K562 (cell line): ENCODE results near the gene LRRC30. TPM values are rescaled to one million over a fixed set of nuclear protein-coding genes. Genes with fewer than 3 reads are reported as not detected.
A peak's percentile ranks its signal among the peaks of the same experiment; 100 is the strongest.

Experiments used
- ATAC-seq: fragments of 200-7000 bp; cut with Tn5 transposase; 3 replicates; pipeline ENCODE4 v1.9.1; 2020; ENCODE audit warnings: moderate library complexity
- BruUV-seq: library from RNA; stranded (reverse); fragments of 400-500 nt; replicated peaks from 2 replicates; lab custom pipeline; 2021; lab: Mats Ljungman, UMichigan
- CTCF ChIA-PET: fragments of 300-600 bp; formaldehyde crosslinking; extraction: SDS; loops from one replicate; lab custom pipeline; 2021; ENCODE audit warnings: low intra/inter-chr PET ratio; lab: Yijun Ruan, JAX
- POLR2A ChIA-PET: fragments of 300-600, 350-650 bp; sonication (Branson Sonifier 250); formaldehyde crosslinking; extraction: SDS; loops from one replicate; lab custom pipeline; 2021; ENCODE audit warnings: antibody characterized with exemption, inconsistent platforms; lab: Yijun Ruan, JAX
- DNase-seq, 4 experiments: peaks; one replicate each; pipeline versions ENCODE4 v3.0.0 to v3.0.0-alpha.2; 2011 to 2018; ENCODE audit warnings: low spot score in 3 of 4, mixed read lengths in 3 of 4; ENCODE audit errors: extremely low read depth in 1 of 4
- FAIRE-seq: peaks from 2 replicates; lab custom pipeline; 2011; peaks lifted over from hg19 to GRCh38; lab: Jason Lieb, UNC
- H2AFZ ChIP-seq: 2 replicates; pipeline ENCODE4 v1.6.0; 2011; ENCODE audit warnings: low read depth, low read length, control low read depth, inconsistent platforms
- H3K27ac ChIP-seq: fragments of 200-600 bp; 3 replicates; pipeline ENCODE4 v1.8.0; 2011; ENCODE audit warnings: low read depth, mild to moderate bottlenecking, control low read depth, inconsistent platforms, low read length, moderate library complexity, mixed read lengths; ENCODE audit errors: extremely low read depth
- H3K27me3 ChIP-seq, 2 experiments: fragments of 300-600 bp in 1 of 2; 2 replicates in 1 of 2; 3 replicates in 1 of 2; pipeline versions ENCODE4 v1.6.0 to v1.8.0; 2011; ENCODE audit warnings: inconsistent platforms in 2 of 2, low read length in 2 of 2, mild to moderate bottlenecking in 1 of 2, mixed read lengths in 1 of 2, moderate library complexity in 1 of 2; ENCODE audit not compliant: control insufficient read depth in 2 of 2, insufficient read depth in 2 of 2
- H3K36me3 ChIP-seq: fragments of 300-600 bp; 3 replicates; pipeline ENCODE4 v1.8.0; 2011; ENCODE audit warnings: mild to moderate bottlenecking, low read length, inconsistent platforms; ENCODE audit not compliant: control insufficient read depth, insufficient read depth
- H3K4me1 ChIP-seq, 2 experiments: fragments of 200-600 bp in 1 of 2; replicated peaks in 1 of 2; 2 replicates in 1 of 2; 3 replicates in 1 of 2; pipeline versions ENCODE4 v1.5.1 to v1.8.0; 2011; ENCODE audit warnings: inconsistent platforms in 2 of 2, low read length in 2 of 2, mild to moderate bottlenecking in 1 of 2, mixed read lengths in 1 of 2, moderate library complexity in 1 of 2; ENCODE audit not compliant: control insufficient read depth in 2 of 2, insufficient read depth in 2 of 2
- H3K4me2 ChIP-seq: 2 replicates; pipeline ENCODE4 v1.6.1; 2011; ENCODE audit warnings: low read length, control low read depth, inconsistent platforms, mixed read lengths; ENCODE audit not compliant: insufficient read depth
- H3K4me3 ChIP-seq: fragments of 200-600 bp; sonication (generic), shearing (Covaris generic); 2 replicates; pipeline ENCODE4 v1.5.1; 2016; ENCODE audit warnings: control low read depth, inconsistent platforms
- H3K79me2 ChIP-seq: fragments of 200-600 bp; 3 replicates; pipeline ENCODE4 v1.8.0; 2011; ENCODE audit warnings: low read length, inconsistent platforms; ENCODE audit not compliant: control insufficient read depth, insufficient read depth
- H3K9ac ChIP-seq, 2 experiments: 2 replicates each; pipeline versions ENCODE4 v1.6.0 to v1.6.1; 2011; ENCODE audit warnings: low read depth in 2 of 2, low read length in 2 of 2, control low read depth in 1 of 2, inconsistent platforms in 1 of 2, mild to moderate bottlenecking in 1 of 2, mixed read lengths in 1 of 2; ENCODE audit not compliant: insufficient read depth in 1 of 2
- H3K9me1 ChIP-seq: one replicate; pipeline ENCODE4 v1.6.0; 2011; ENCODE audit warnings: inconsistent platforms, mild to moderate bottlenecking, low read length, moderate library complexity; ENCODE audit not compliant: control insufficient read depth, insufficient read depth
- H3K9me3 ChIP-seq: replicated peaks from 2 replicates; pipeline ENCODE4 v1.5.1; 2011; ENCODE audit warnings: low read depth, low read length, inconsistent platforms; ENCODE audit not compliant: control insufficient read depth, insufficient read depth
- H4K20me1 ChIP-seq: replicated peaks from 2 replicates; pipeline ENCODE4 v1.6.1; 2011; ENCODE audit warnings: low read length, inconsistent platforms, mixed read lengths; ENCODE audit not compliant: control insufficient read depth, insufficient read depth
- ATF6 ChIP-seq: sonication (generic); formaldehyde crosslinking; IDR thresholded peaks from 2 replicates; pipeline ENCODE4 v1.4.0; 2020; ENCODE audit warnings: mild to moderate bottlenecking, missing genetic modification reagents
- C11orf30 ChIP-seq: fragments of 450-650 bp; IDR thresholded peaks from 2 replicates; pipeline ENCODE4 v1.6.1; 2016; ENCODE audit warnings: low read depth, mild to moderate bottlenecking
- CBX1 ChIP-seq: sonication (generic); IDR thresholded peaks from 2 replicates; pipeline ENCODE4 v1.6.1; 2016; ENCODE audit warnings: antibody characterized with exemption, low read depth, mild to moderate bottlenecking
- CEBPG ChIP-seq, 3 experiments: fragments of 200-800 bp in 1 of 3; sonication (Bioruptor generic) in 1 of 3; sonication (generic) in 1 of 3; formaldehyde crosslinking in 1 of 3; IDR thresholded peaks in 2 of 3; conservative IDR thresholded peaks in 1 of 3; 2 replicates each; pipeline versions ENCODE4 v1.6.1 to v1.8.0; 2016 to 2022; ENCODE audit warnings: missing compliant biosample characterization in 2 of 3, missing genetic modification characterization in 2 of 3, mild to moderate bottlenecking in 1 of 3, missing genetic modification reagents in 1 of 3
- CREB3 ChIP-seq: fragments of 450-650 bp; conservative IDR thresholded peaks from 2 replicates; pipeline ENCODE4 v1.6.1; 2016; ENCODE audit warnings: missing genetic modification characterization, low read depth, mild to moderate bottlenecking, missing compliant biosample characterization, moderate library complexity
- GTF2F1 ChIP-seq: IDR thresholded peaks from 2 replicates; pipeline ENCODE4 v1.6.1; 2011; ENCODE audit warnings: low read depth, low read length, improper control_type of control experiment
- ILK ChIP-seq: fragments of 450-650 bp; IDR thresholded peaks from 2 replicates; pipeline ENCODE4 v1.6.1; 2016; ENCODE audit warnings: missing genetic modification characterization, low read depth, mild to moderate bottlenecking, missing compliant biosample characterization, moderate library complexity, borderline replicate concordance
- MCM5 ChIP-seq: fragments of 450-650 bp; IDR thresholded peaks from 2 replicates; pipeline ENCODE4 v1.6.1; 2016; ENCODE audit warnings: low read depth
- MEIS2 ChIP-seq: fragments of 450-650 bp; IDR thresholded peaks from 2 replicates; pipeline ENCODE4 v1.6.1; 2014; ENCODE audit warnings: mild to moderate bottlenecking; ENCODE audit not compliant: partially characterized antibody
- MIER1 ChIP-seq: fragments of 450-650 bp; IDR thresholded peaks from 2 replicates; pipeline ENCODE4 v1.6.1; 2016; ENCODE audit warnings: antibody characterized with exemption, mild to moderate bottlenecking, low read depth
- NKRF ChIP-seq: fragments of 450-650 bp; IDR thresholded peaks from 2 replicates; pipeline ENCODE4 v1.6.1; 2016; ENCODE audit warnings: borderline replicate concordance
- RFX1 ChIP-seq: fragments of 450-650 bp; IDR thresholded peaks from 2 replicates; pipeline ENCODE4 v1.6.1; 2016; ENCODE audit warnings: mild to moderate bottlenecking, moderate library complexity
- SRSF1 ChIP-seq: fragments of 200-400 bp; formaldehyde crosslinking; IDR thresholded peaks from 2 replicates; pipeline ENCODE4 v1.6.1; 2017; ENCODE audit warnings: mild to moderate bottlenecking, low read depth, low read length, moderate library complexity
- THRB ChIP-seq: fragments of 450-650 bp; formaldehyde crosslinking; conservative IDR thresholded peaks from 2 replicates; pipeline ENCODE4 v1.4.0; 2022; ENCODE audit warnings: mild to moderate bottlenecking, missing genetic modification characterization
- ZNF316 ChIP-seq: fragments of 450-650 bp; IDR thresholded peaks from 2 replicates; pipeline ENCODE4 v1.6.1; 2016
- WGBS: fragments of 100-300 bp; shearing (Covaris generic); methylation state at CpG from one replicate; pipeline ENCODE4 v1.1.6; 2016; ENCODE audit warnings: low coverage, mixed read lengths; ENCODE audit not compliant: insufficient coverage; ENCODE audit errors: missing lambda C conversion rate; 5-methylcytosine and 5-hydroxymethylcytosine counted together
- in situ Hi-C: fragments of 300-500 bp; cut with MboI; formaldehyde crosslinking; loops from 4 replicates; pipeline ENCODE4 v1.15.0; 2018; ENCODE audit warnings: inconsistent platforms, mixed read lengths
- intact Hi-C: fragments of 100-400 bp; cut with micrococcal nuclease; formaldehyde crosslinking; loops from 2 replicates; pipeline ENCODE4 v1.14.2; 2022
- polyA plus RNA-seq, 8 experiments: library from polyadenylated mRNA; depleted of rRNA in 4 of 8; stranded (reverse) in 5 of 8; unstranded in 3 of 8; fragments of >200 nt; fragmentation: Nextera tagmentation in 2 of 8; fragmentation: Illumina TruSeq in 1 of 8; extraction: Ambion mirVana in 2 of 8; extraction: Trizol in 1 of 8; gene quantifications; 2 replicates each; pipeline versions ENCODE4 v1.2.1 to v1.2.3, GENCODE V29; 2011 to 2014; ENCODE audit warnings: inconsistent platforms in 1 of 8, missing spikeins in 1 of 8
- total RNA-seq, 7 experiments: library from RNA; depleted of rRNA in 6 of 7; stranded (reverse); fragments of >200 nt in 6 of 7; fragmentation: Illumina TruSeq in 2 of 7; extraction: Trizol in 2 of 7; gene quantifications; 2 replicates each; pipeline versions ENCODE4 v1.2.1 to v1.2.3, GENCODE V29; 2011 to 2021; ENCODE audit warnings: low replicate concordance in 1 of 7

The LRRC30 gene
- total and polyA plus RNA-seq, 9 of the 15 experiments (the other 6 are each of a cell fraction or from before 2014, with no cell fraction given), result not detected

GRCh38 chr18:7191736-7192135 is 39.2 kb upstream of the LRRC30 start:
- Histone ChIP-seq H3K36me3 (no peaks in the 10 kb centered on the region), H2AFZ (no peak overlapping the region), H3K79me2 (no peaks in the 10 kb centered on the region), H3K27ac (no peak overlapping the region), H4K20me1 (no peaks in the 10 kb centered on the region), H3K9ac (no peak overlapping the region), H3K4me2 (no peak overlapping the region), H3K4me3 (no peak overlapping the region), H3K9me1 (no peaks in the 10 kb centered on the region), H3K27me3 (no peaks in the 10 kb centered on the region; a peak in 1 of 5 replicates), H3K4me1 (no peaks in the 10 kb centered on the region), H3K9me3 (no peaks in the 10 kb centered on the region)
- FAIRE-seq (no peak), DNase-seq (no peak), ATAC-seq (no peak)
- 0% methylated on average over 2 of the region's 2 CpGs for WGBS
- TF ChIP-seq ZNF316 (peak; percentile 67), ATF6 (CRISPR knock-in tag) (no peak), SRSF1 (no peak), ILK (no peak), GTF2F1 (no peak), CEBPG (CRISPR knock-in tag; IDR thresholded peaks at IDR 0.05) (no peak), CEBPG (tag; conservative IDR thresholded peaks at IDR 0.05 in 1 of 2, IDR thresholded peaks at IDR 0.05 in 1 of 2) (no peak), CREB3 (tag) (no peak), MEIS2 (no peak), THRB (no peak), MIER1 (no peak), C11orf30 (peak; percentile 40; the same call in 1 of the 2 replicates), MCM5 (no peak), NKRF (no peak), RFX1 (no peak), CBX1 (no peak)
- in situ Hi-C loops (no loop called here), intact Hi-C loops (no loop called here)
- POLR2A ChIA-PET, result interaction anchor here (1.4 kb wide), 1 partner anchor 10 kb away, joined by 5 read pairs; no protein-coding TSS in a partner anchor
- CTCF ChIA-PET, result no interaction called here
- no TSS peak for BruUV-seq
